Osteocyte (in vitro differentiated cells): ENCODE data around the gene NCF4. TPM values are rescaled to one million over a fixed set of nuclear protein-coding genes. Genes with fewer than 3 reads are reported as not detected.

Experiments used
- DNase-seq: peaks from one replicate; pipeline ENCODE4 v3.0.0; 2021; ENCODE audit warnings: mixed read lengths; ENCODE audit not compliant: unreplicated experiment; ENCODE audit errors: extremely low spot score
- H3K27ac Mint-ChIP-seq: one replicate; pipeline ENCODE4 v1.8.0; 2021; ENCODE audit warnings: mild to moderate bottlenecking, mixed read lengths; ENCODE audit not compliant: unreplicated experiment
- H3K27me3 Mint-ChIP-seq: one replicate; pipeline ENCODE4 v1.8.0; 2021; ENCODE audit warnings: mixed read lengths; ENCODE audit not compliant: unreplicated experiment
- H3K36me3 Mint-ChIP-seq: one replicate; pipeline ENCODE4 v1.8.0; 2021; ENCODE audit warnings: mixed read lengths; ENCODE audit not compliant: unreplicated experiment
- H3K4me1 Mint-ChIP-seq: one replicate; pipeline ENCODE4 v1.8.0; 2021; ENCODE audit warnings: mixed read lengths; ENCODE audit not compliant: unreplicated experiment
- H3K4me3 Mint-ChIP-seq: one replicate; pipeline ENCODE4 v1.8.0; 2021; ENCODE audit warnings: mild to moderate bottlenecking, moderate library complexity, mixed read lengths; ENCODE audit not compliant: unreplicated experiment
- H3K9me3 Mint-ChIP-seq: one replicate; pipeline ENCODE4 v1.8.0; 2021; ENCODE audit warnings: mixed read lengths; ENCODE audit not compliant: unreplicated experiment
- total RNA-seq: library from RNA; stranded (reverse); gene quantifications from 2 replicates; pipeline ENCODE4 v1.2.1, GENCODE V29; 2021
- TF ChIP-seq, protein P1 (sequence below): fragments of 200-600 bp; sonication (generic); IDR thresholded peaks from 2 replicates; pipeline ENCODE4 v1.5.0; 2021; ENCODE audit warnings: antibody characterized with exemption, mild to moderate bottlenecking, moderate library complexity

NCF4 gene
- total RNA-seq, 1 donor from 2014 or later, result not detected

GRCh38 chr22:36835903-36836302 is 24.9 kb upstream of the NCF4 start:
- Mint-ChIP-seq H3K4me3 (no peak overlapping the region), H3K27me3 (peaks cover 57% of the 10 kb centered on the region), H3K4me1 (no peaks in the 10 kb centered on the region), H3K27ac (no peak overlapping the region), H3K9me3 (no peaks in the 10 kb centered on the region), H3K36me3 (no peaks in the 10 kb centered on the region)
- TF ChIP-seq, protein P1, sequence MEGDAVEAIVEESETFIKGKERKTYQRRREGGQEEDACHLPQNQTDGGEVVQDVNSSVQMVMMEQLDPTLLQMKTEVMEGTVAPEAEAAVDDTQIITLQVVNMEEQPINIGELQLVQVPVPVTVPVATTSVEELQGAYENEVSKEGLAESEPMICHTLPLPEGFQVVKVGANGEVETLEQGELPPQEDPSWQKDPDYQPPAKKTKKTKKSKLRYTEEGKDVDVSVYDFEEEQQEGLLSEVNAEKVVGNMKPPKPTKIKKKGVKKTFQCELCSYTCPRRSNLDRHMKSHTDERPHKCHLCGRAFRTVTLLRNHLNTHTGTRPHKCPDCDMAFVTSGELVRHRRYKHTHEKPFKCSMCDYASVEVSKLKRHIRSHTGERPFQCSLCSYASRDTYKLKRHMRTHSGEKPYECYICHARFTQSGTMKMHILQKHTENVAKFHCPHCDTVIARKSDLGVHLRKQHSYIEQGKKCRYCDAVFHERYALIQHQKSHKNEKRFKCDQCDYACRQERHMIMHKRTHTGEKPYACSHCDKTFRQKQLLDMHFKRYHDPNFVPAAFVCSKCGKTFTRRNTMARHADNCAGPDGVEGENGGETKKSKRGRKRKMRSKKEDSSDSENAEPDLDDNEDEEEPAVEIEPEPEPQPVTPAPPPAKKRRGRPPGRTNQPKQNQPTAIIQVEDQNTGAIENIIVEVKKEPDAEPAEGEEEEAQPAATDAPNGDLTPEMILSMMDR, result no peak
- no peak for DNase-seq

DNA sequence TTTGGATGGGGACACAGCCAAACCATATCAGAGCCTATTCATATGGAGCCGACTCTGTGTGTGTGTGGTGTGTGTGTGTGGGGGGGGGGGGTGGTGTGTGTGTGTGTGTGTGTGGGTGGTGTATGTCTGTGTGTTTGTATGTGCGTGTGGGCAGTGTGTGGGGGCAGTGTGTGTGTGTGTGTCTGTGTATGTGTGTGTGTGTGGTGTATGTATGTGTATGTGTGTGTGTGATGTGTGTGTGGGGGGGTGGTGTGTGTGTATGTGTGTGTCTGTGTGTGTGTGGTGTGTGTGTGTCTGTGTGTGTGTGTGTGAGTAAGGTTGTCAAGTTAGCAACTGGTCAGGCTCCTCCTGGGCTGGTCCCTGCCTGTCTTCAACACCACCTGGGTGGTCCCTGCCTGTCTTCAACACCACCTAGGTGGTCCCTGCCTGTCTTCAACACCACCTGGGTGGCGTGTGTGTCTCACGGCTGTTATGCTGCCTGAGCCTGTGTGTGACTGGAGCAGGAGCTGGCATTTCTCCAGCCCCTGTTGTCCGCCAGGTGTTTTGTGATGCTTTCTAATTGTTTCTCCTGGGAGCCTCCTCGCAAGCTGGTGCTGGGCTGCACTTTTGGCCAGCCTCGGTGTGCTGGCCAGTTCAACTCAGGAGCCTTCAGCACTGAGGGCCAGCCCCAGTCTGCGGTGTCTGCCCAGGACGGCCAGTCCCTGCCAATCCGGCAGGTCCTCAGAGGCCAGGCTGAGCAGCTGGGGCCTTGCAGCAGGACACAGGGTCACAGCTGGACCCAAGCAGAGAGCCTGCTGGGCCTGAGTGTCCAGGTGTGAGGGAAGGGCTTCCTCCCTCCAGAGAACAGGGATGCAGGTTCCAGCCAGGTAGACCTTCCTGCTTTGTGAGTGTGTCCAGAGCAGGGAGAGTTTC is 22.4 kb upstream of the NCF4 start:
- Mint-ChIP-seq H3K36me3 (no peaks in the 10 kb centered on the region), H3K9me3 (no peaks in the 10 kb centered on the region), H3K27me3 (peaks cover 57% of the 10 kb centered on the region), H3K4me1 (no peaks in the 10 kb centered on the region), H3K27ac (no peak overlapping the region), H3K4me3 (no peak overlapping the region)
- DNase-seq, result no peak
- TF ChIP-seq, protein P1, result no peak

GRCh38 chr22:36839356-36840073 is 21.3 kb upstream of the NCF4 start:
- DNase-seq, result no peak
- TF ChIP-seq, protein P1, result no peak
- Mint-ChIP-seq H3K27me3 (peaks cover 62% of the 10 kb centered on the region), H3K4me1 (no peaks in the 10 kb centered on the region), H3K27ac (no peak overlapping the region), H3K9me3 (no peaks in the 10 kb centered on the region), H3K36me3 (no peaks in the 10 kb centered on the region), H3K4me3 (no peak overlapping the region)

GRCh38 chr22:36840106-36840505 is 20.7 kb upstream of the NCF4 start:
- Mint-ChIP-seq H3K4me3 (no peak overlapping the region), H3K9me3 (no peaks in the 10 kb centered on the region)

More at GRCh38 chr22:36840106-36840505, 20.7 kb upstream of the NCF4 start:
- no peak for DNase-seq
- Mint-ChIP-seq H3K36me3 (no peaks in the 10 kb centered on the region), H3K27ac (no peak overlapping the region), H3K27me3 (peaks cover 65% of the 10 kb centered on the region), H3K4me1 (no peaks in the 10 kb centered on the region)
- TF ChIP-seq, protein P1, result no peak
